Prostate gland (tissue), 2 donors: ENCODE data around the gene SGSM2. TPM values are rescaled to one million over a fixed set of nuclear protein-coding genes. Genes with fewer than 3 reads are reported as not detected.
A peak's percentile ranks its signal among the peaks of the same experiment; 100 is the strongest.

ENCODE experiments used
- DNase-seq: peaks from one replicate; pipeline ENCODE4 v3.0.0-alpha.2; 2019; ENCODE audit warnings: low spot score
- H3K27ac ChIP-seq, 2 donors: fragments of 200-600 bp; sonication (generic); 2 replicates each; pipeline ENCODE4 v1.5.1; 2017 to 2019
- H3K27me3 ChIP-seq: fragments of 200-600 bp; sonication (generic); replicated peaks from 2 replicates; pipeline ENCODE4 v1.5.1; 2019; ENCODE audit not compliant: insufficient read depth
- H3K36me3 ChIP-seq, 2 donors: fragments of 200-600 bp; sonication (generic); 1 replicate in 1 of 2; 2 replicates in 1 of 2; pipeline versions ENCODE4 v1.5.1 to v1.8.1; 2017 to 2019
- H3K4me1 ChIP-seq: fragments of 200-600 bp; sonication (generic); replicated peaks from 2 replicates; pipeline ENCODE4 v1.5.1; 2019
- H3K4me3 ChIP-seq, 2 donors: fragments of 200-600 bp; sonication (generic); 2 replicates each; pipeline ENCODE4 v1.5.1; 2017 to 2019
- H3K9me3 ChIP-seq: fragments of 200-600 bp; sonication (generic); 2 replicates; pipeline ENCODE4 v1.5.1; 2017
- POLR2A ChIP-seq: fragments of 450-650 bp; IDR thresholded peaks from one replicate; pipeline ENCODE4 v1.6.1; 2016; ENCODE audit warnings: antibody characterized with exemption, mild to moderate bottlenecking
- POLR2AphosphoS5 ChIP-seq: sonication (generic); formaldehyde crosslinking; IDR thresholded peaks from one replicate; pipeline ENCODE4 v1.6.1; 2017; ENCODE audit warnings: antibody characterized with exemption
- WGBS: methylation state at CpG from one replicate; pipeline ENCODE4 v1.1.5; 2018; 5-methylcytosine and 5-hydroxymethylcytosine counted together
- intact Hi-C: fragments of 100-400 bp; cut with DNase I; formaldehyde crosslinking; loops from one replicate; pipeline ENCODE4 v1.14.2; 2022
- total RNA-seq, 2 donors: library from RNA; depleted of rRNA; stranded (reverse); fragments of >200 nt; gene quantifications; one replicate each; pipeline ENCODE4 v1.1.0, GENCODE V29; 2016
- TF ChIP-seq, protein P1 (sequence below), 4 experiments: fragments of 200-600 bp in 2 of 4; fragments of 450-650 bp in 2 of 4; sonication (generic) in 2 of 4; IDR thresholded peaks; 1 replicate in 3 of 4; 2 replicates in 1 of 4; pipeline ENCODE4 v1.5.1; 2016 to 2019; ENCODE audit warnings: antibody characterized with exemption in 4 of 4, mild to moderate bottlenecking in 2 of 4, moderate library complexity in 2 of 4

SGSM2 gene
- total RNA-seq, 2 donors from 2014 or later, result 118 to 172 TPM

DNA sequence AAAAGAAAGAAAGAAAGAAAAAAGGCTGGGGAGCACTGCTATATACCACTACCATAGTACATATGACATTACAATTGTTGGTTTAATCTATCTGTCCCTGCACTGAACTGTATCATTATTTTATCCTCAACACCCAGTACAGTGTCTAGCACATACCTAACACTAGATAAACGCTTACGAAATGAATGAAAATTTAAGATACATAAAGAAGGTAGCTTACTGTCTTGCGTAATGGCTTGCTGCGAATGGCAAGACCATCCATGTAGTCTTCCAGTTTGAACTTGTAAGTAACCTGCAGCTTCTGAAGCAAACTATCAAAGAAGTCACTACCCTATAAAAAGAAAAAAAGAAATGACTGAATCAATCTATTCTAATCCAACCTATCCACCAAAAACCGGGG lies 40.3 kb upstream of the SGSM2 start:
- Histone ChIP-seq H3K27ac (no peak overlapping the region), H3K4me1 (peaks cover under 1% of the 10 kb centered on the region), H3K9me3 (no peaks in the 10 kb centered on the region), H3K27me3 (no peaks in the 10 kb centered on the region), H3K36me3 (peaks cover 0 to 12% of the 10 kb centered on the region in 2 donors), H3K4me3 (no peak overlapping the region)
- TF ChIP-seq POLR2A (no peak), POLR2AphosphoS5 (no peak)
- TF ChIP-seq, protein P1, sequence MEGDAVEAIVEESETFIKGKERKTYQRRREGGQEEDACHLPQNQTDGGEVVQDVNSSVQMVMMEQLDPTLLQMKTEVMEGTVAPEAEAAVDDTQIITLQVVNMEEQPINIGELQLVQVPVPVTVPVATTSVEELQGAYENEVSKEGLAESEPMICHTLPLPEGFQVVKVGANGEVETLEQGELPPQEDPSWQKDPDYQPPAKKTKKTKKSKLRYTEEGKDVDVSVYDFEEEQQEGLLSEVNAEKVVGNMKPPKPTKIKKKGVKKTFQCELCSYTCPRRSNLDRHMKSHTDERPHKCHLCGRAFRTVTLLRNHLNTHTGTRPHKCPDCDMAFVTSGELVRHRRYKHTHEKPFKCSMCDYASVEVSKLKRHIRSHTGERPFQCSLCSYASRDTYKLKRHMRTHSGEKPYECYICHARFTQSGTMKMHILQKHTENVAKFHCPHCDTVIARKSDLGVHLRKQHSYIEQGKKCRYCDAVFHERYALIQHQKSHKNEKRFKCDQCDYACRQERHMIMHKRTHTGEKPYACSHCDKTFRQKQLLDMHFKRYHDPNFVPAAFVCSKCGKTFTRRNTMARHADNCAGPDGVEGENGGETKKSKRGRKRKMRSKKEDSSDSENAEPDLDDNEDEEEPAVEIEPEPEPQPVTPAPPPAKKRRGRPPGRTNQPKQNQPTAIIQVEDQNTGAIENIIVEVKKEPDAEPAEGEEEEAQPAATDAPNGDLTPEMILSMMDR (IDR thresholded peaks at IDR 0.05), result no peak
- no peak for DNase-seq
- 73% methylated on average over 5 of the region's 5 CpGs for WGBS
- intact Hi-C loops, result no loop called here

DNA sequence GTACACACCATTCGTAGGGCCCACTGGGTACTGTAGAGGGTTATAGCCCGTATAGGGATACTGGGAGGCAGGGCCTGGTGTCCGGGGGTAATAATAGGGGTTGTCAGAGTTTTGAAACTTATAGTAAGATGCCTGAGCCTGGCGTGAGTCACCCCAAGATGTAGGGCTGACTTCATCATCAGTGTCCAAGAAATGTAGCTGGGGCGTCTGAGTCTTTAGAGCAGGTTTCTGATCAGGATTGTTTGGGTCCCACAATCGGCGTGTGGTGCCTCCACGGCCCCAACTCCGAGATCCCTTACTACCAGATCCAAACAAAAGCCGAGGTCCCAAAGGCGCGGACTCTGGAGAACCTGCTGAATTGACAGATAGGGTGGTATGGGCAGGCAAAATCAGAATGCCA lies 38.2 kb upstream of the SGSM2 start:
- no peak for DNase-seq
- intact Hi-C loops, result no loop called here
- peaks cover 0 to 12% of the 10 kb centered on the region in 2 donors for H3K36me3 ChIP-seq

DNA sequence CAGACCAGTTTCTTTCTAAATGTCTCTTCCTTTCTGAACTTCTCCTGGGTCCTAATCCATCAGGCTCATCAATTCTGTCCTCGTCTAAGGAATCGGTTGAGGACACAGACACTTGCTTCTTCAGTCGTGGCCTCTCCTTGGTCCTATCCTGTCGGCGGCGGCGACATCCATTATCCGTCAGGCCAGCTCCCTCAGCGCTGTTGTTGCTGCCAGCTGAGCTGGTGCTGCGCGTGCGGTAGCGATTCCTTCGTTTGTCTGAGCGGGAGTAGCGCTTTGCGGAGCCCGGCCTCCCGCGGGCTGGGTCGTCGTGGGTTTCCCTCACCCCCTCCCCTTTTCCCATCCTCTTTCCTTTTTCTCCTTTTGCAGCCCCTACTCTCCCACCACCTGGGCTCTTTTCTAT lies 37.5 kb upstream of the SGSM2 start:
- 94% methylated on average over 22 of the region's 22 CpGs for WGBS
- Histone ChIP-seq H3K27me3 (no peaks in the 10 kb centered on the region), H3K4me1 (peaks cover 5% of the 10 kb centered on the region), H3K36me3 (peaks cover 0 to 12% of the 10 kb centered on the region in 2 donors), H3K4me3 (no peak overlapping the region), H3K27ac (no peak overlapping the region), H3K9me3 (no peaks in the 10 kb centered on the region)
- intact Hi-C loops, result no loop called here
- TF ChIP-seq, protein P1 (IDR thresholded peaks at IDR 0.05), result no peak
- TF ChIP-seq POLR2AphosphoS5, result no peak
- TF ChIP-seq POLR2A, result no peak
- no peak for DNase-seq

More for the DNA sequence above, 38.2 kb upstream of the SGSM2 start:
- peaks cover 5% of the 10 kb centered on the region for H3K4me1 ChIP-seq
- H3K4me3 ChIP-seq, result no peak overlapping the region
- no peak overlapping the region for H3K27ac ChIP-seq
- H3K27me3 ChIP-seq, result no peaks in the 10 kb centered on the region
- no peaks in the 10 kb centered on the region for H3K9me3 ChIP-seq
- TF ChIP-seq POLR2AphosphoS5 (no peak), POLR2A (no peak)
- TF ChIP-seq, protein P1 (IDR thresholded peaks at IDR 0.05), result no peak
- WGBS, result 96% methylated on average over 12 of the region's 12 CpGs

DNA sequence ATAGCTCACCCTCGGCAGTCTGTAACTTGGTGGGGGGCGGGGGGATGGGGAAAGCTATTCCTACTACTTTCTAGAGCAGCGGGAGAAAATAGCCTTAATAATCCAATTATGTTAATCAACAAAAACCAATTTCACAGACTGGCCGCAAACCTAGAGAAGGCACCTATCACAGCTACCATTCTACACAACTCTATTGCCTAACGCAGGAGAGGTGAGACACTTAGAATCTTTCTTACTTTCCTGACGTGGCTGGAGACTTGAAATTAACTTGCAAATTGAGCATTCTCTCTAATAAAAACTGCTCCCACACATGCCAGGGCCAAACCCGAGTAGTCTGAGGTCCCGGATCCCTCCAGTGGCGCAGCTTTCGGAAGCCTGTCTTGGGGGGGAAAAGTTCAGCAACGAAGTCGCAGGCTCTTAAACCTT lies 34.5 kb upstream of the SGSM2 start:
- Histone ChIP-seq H3K4me3 (peak overlapping the region; percentile 95 to 96), H3K36me3 (peaks cover 0 to 12% of the 10 kb centered on the region in 2 donors), H3K27ac (peak overlapping the region; percentile 95 to 96), H3K27me3 (no peaks in the 10 kb centered on the region), H3K9me3 (no peaks in the 10 kb centered on the region), H3K4me1 (peaks cover 5% of the 10 kb centered on the region)
- no peak for DNase-seq
- TF ChIP-seq POLR2A (no peak), POLR2AphosphoS5 (no peak)
- TF ChIP-seq, protein P1 (IDR thresholded peaks at IDR 0.05), result no peak
- intact Hi-C loops, result no loop called here
- WGBS, result 2% methylated on average over 12 of the region's 12 CpGs
